SH-SY5Y (cell line): Measurements from ENCODE around the gene PRRC2A.

Source experiments
- GATA2 ChIP-seq: IDR thresholded peaks from 2 replicates; pipeline ENCODE4 v1.6.1; 2011; ENCODE audit warnings: mild to moderate bottlenecking, low read depth, low read length
- GATA3 ChIP-seq: IDR thresholded peaks from 2 replicates; pipeline ENCODE4 v1.6.1; 2011; ENCODE audit warnings: low read depth, mild to moderate bottlenecking, low read length, moderate library complexity

GRCh38 chr6:31626952-31627351 is 6.4 kb downstream of the PRRC2A start:
- no peak for TF ChIP-seq GATA3
- TF ChIP-seq GATA2, result no peak
